Measurements from ENCODE around the gene SPATA6L. TPM values are rescaled to one million over a fixed set of nuclear protein-coding genes. Genes with fewer than 3 reads are reported as not detected.

SPATA6L gene
- total and polyA plus RNA-seq, 2 of the 13 experiments (the other 11 are each of a cell fraction or from before 2014, with no cell fraction given): 1.1 to 1.9 TPM

DNA sequence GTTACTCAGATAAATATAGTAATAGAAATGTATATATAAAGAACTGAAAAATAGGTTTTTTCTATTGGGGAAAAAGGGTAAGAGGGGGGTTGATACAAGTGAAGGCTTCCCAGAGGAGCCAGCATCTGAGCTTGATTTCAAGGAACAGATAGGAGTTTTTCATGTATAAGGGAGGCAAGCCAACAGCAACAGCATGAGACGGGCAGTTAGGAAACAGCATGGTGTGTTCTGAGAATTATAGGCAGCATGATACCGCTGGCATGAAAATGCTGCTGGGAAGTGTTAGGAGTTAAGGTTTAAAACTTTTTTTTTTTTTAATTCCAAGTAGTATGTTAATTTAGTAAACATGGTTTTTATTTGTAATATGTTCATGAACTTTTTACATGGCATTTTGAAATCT, 22.7 kb upstream of the SPATA6L start:
- Histone ChIP-seq H4K20me1 (ENCODE audit: insufficient read depth, low read length) (0 out of 2 replicates have a peak, but pooled peaks cover 3% of the 10 kb centered on the region), H3K4me2 (ENCODE audit: low read depth, low read length) (no peak overlapping the region), H3K27me3 (ENCODE audit: control insufficient read depth in 1 of 2, insufficient read depth in 2 of 2, low read length in 2 of 2) (no peaks in the 10 kb centered on the region), H3K9me3 (ENCODE audit: low read length) (no peaks in the 10 kb centered on the region), H3K9ac (ENCODE audit: insufficient read depth, low read depth, low read length) (no peak overlapping the region), H2AFZ (ENCODE audit: low read length) (no peak overlapping the region), H3K79me2 (ENCODE audit: insufficient read depth, low read length) (peaks cover 11% of the 10 kb centered on the region), H3K4me1 (ENCODE audit: insufficient read depth, low read length) (no peaks in the 10 kb centered on the region), H3K4me3 (replicated peaks in 1 of 3; ENCODE audit: insufficient read depth in 1 of 3, low read depth in 2 of 3, low read length in 3 of 3) (no peak overlapping the region), H3K36me3 (replicated peaks in 1 of 2; ENCODE audit: control insufficient read depth in 1 of 2, insufficient read depth in 2 of 2, low read length in 2 of 2) (peaks cover 8 to 54% of the 10 kb centered on the region in 2 experiments), H3K27ac (ENCODE audit: extremely low read length, insufficient read depth, low read length) (no peak overlapping the region)
- FAIRE-seq (no peak), DNase-seq (ENCODE audit: low spot score) (no peak), ATAC-seq (no peak)
- ChIA-PET CTCF (ENCODE audit: low intra/inter-chr PET ratio, low total read pairs) (no interaction called here), POLR2A (no interaction called here)
- in situ Hi-C loops (cut with HindIII; ENCODE audit: extremely low pct_ligation_motif_present, low pct_unique_long_range_greater_than_20kb): no loop called here
- intact Hi-C loops (cut with micrococcal nuclease; ENCODE audit: unreplicated experiment): no loop called here
- TF ChIP-seq, protein P1, sequence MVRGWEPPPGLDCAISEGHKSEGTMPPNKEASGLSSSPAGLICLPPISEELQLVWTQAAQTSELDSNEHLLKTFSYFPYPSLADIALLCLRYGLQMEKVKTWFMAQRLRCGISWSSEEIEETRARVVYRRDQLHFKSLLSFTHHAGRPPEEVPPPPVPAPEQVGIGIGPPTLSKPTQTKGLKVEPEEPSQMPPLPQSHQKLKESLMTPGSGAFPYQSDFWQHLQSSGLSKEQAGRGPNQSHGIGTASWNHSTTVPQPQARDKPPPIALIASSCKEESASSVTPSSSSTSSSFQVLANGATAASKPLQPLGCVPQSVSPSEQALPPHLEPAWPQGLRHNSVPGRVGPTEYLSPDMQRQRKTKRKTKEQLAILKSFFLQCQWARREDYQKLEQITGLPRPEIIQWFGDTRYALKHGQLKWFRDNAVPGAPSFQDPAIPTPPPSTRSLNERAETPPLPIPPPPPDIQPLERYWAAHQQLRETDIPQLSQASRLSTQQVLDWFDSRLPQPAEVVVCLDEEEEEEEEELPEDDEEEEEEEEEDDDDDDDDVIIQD (CRISPR knock-in tag; IDR thresholded peaks at IDR 0.05; ENCODE audit: low read depth): no peak
- no TSS peak for BruUV-seq (replicated peaks)
- WGBS (ENCODE audit: low lambda C conversion rate): 96% methylated on average over 2 of the region's 2 CpGs

DNA sequence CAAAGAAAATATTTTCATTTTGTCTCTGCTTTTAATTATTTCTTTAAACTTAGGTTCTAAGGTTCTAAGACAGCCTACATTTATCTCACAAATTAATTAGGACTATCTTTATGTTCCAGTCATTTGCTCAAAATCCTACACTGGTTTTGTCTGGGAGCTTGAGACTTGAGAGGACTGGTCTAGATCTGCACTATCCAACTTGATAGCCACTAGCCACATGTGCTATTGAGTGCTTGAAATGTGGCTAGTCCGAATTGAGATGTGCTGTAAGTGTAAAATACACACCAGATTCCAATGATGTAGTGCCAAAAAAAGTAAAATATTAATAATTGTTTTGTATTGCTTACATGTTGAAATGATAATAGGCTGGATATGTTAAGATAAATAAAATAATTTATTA, 20.3 kb upstream of the SPATA6L start:
- in situ Hi-C loops (cut with HindIII; ENCODE audit: extremely low pct_ligation_motif_present, low pct_unique_long_range_greater_than_20kb): no loop called here
- Histone ChIP-seq H3K4me1 (ENCODE audit: insufficient read depth, low read length) (peaks cover 7% of the 10 kb centered on the region), H3K9me3 (ENCODE audit: low read length) (no peaks in the 10 kb centered on the region), H3K79me2 (ENCODE audit: insufficient read depth, low read length) (peaks cover 12% of the 10 kb centered on the region), H3K36me3 (replicated peaks in 1 of 2; ENCODE audit: control insufficient read depth in 1 of 2, insufficient read depth in 2 of 2, low read length in 2 of 2) (peaks cover 6 to 48% of the 10 kb centered on the region in 2 experiments), H4K20me1 (ENCODE audit: insufficient read depth, low read length) (peaks cover 4% of the 10 kb centered on the region; the same call in 1 of the 2 replicates), H2AFZ (ENCODE audit: low read length) (no peak overlapping the region), H3K27me3 (ENCODE audit: control insufficient read depth in 1 of 2, insufficient read depth in 2 of 2, low read length in 2 of 2) (no peaks in the 10 kb centered on the region), H3K4me2 (ENCODE audit: low read depth, low read length) (no peak overlapping the region), H3K9ac (ENCODE audit: insufficient read depth, low read depth, low read length) (no peak overlapping the region), H3K27ac (ENCODE audit: extremely low read length, insufficient read depth, low read length) (no peak overlapping the region), H3K4me3 (replicated peaks in 1 of 3; ENCODE audit: insufficient read depth in 1 of 3, low read depth in 2 of 3, low read length in 3 of 3) (no peak overlapping the region)
- POLR2A ChIA-PET: no interaction called here
- ATAC-seq (no peak), DNase-seq (ENCODE audit: low spot score) (no peak), FAIRE-seq (no peak)
- intact Hi-C loops (cut with micrococcal nuclease; ENCODE audit: unreplicated experiment): no loop called here
- TF ChIP-seq, protein P2, sequence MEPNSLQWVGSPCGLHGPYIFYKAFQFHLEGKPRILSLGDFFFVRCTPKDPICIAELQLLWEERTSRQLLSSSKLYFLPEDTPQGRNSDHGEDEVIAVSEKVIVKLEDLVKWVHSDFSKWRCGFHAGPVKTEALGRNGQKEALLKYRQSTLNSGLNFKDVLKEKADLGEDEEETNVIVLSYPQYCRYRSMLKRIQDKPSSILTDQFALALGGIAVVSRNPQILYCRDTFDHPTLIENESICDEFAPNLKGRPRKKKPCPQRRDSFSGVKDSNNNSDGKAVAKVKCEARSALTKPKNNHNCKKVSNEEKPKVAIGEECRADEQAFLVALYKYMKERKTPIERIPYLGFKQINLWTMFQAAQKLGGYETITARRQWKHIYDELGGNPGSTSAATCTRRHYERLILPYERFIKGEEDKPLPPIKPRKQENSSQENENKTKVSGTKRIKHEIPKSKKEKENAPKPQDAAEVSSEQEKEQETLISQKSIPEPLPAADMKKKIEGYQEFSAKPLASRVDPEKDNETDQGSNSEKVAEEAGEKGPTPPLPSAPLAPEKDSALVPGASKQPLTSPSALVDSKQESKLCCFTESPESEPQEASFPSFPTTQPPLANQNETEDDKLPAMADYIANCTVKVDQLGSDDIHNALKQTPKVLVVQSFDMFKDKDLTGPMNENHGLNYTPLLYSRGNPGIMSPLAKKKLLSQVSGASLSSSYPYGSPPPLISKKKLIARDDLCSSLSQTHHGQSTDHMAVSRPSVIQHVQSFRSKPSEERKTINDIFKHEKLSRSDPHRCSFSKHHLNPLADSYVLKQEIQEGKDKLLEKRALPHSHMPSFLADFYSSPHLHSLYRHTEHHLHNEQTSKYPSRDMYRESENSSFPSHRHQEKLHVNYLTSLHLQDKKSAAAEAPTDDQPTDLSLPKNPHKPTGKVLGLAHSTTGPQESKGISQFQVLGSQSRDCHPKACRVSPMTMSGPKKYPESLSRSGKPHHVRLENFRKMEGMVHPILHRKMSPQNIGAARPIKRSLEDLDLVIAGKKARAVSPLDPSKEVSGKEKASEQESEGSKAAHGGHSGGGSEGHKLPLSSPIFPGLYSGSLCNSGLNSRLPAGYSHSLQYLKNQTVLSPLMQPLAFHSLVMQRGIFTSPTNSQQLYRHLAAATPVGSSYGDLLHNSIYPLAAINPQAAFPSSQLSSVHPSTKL (CRISPR knock-in tag; IDR thresholded peaks at IDR 0.05): no peak
- TF ChIP-seq RARG (CRISPR knock-in tag; IDR thresholded peaks at IDR 0.05; ENCODE audit: low read depth): no peak
- no peak for TF ChIP-seq SKI (IDR thresholded peaks at IDR 0.05; ENCODE audit: partially characterized antibody)
- TF ChIP-seq NCOA1 (CRISPR knock-in tag; IDR thresholded peaks at IDR 0.05): no peak
- TF ChIP-seq ZNF614 (CRISPR knock-in tag; IDR thresholded peaks at IDR 0.05; ENCODE audit: borderline replicate concordance): no peak
- no peak for TF ChIP-seq KLF15 (CRISPR knock-in tag; IDR thresholded peaks at IDR 0.05; ENCODE audit: borderline replicate concordance)
- no peak for TF ChIP-seq NPAS2 (CRISPR knock-in tag; IDR thresholded peaks at IDR 0.05; ENCODE audit: borderline replicate concordance)
- TF ChIP-seq ZSCAN21 (CRISPR knock-in tag; IDR thresholded peaks at IDR 0.05; ENCODE audit: borderline replicate concordance): no peak
- TF ChIP-seq PHF21A (CRISPR knock-in tag; IDR thresholded peaks at IDR 0.05): no peak
- TF ChIP-seq HMG20A (CRISPR knock-in tag; IDR thresholded peaks at IDR 0.05; ENCODE audit: borderline replicate concordance): no peak
- no peak for TF ChIP-seq ZNF7 (CRISPR knock-in tag; IDR thresholded peaks at IDR 0.05)
- no TSS peak for BruUV-seq (replicated peaks)
- WGBS (ENCODE audit: low lambda C conversion rate): 96% methylated on average over 1 of the region's 1 CpG
- CTCF ChIA-PET (ENCODE audit: low intra/inter-chr PET ratio, low total read pairs): no interaction called here

Measured in HepG2 (cell line).